ENCODE data around the gene TTLL11. TPM values are rescaled to one million over a fixed set of nuclear protein-coding genes. Genes with fewer than 3 reads are reported as not detected.

The TTLL11 gene
- polyA plus RNA-seq, 1 donor, result 5.0 TPM

- no CpG with 5 or more reads among the region's 2 CpGs for WGBS (ENCODE audit: insufficient coverage, low lambda C conversion rate)
- H3K27ac ChIP-seq (ENCODE audit: low read length), result no peak overlapping the region
- no peaks in the 10 kb centered on the region for H3K9me3 ChIP-seq (ENCODE audit: control insufficient read depth, low read depth, low read length)
- H3K4me3 ChIP-seq (ENCODE audit: low read length), result no peak overlapping the region
- H3K27me3 ChIP-seq (ENCODE audit: control insufficient read depth, insufficient read depth, low read length), result no peaks in the 10 kb centered on the region
- H3K36me3 ChIP-seq (ENCODE audit: control insufficient read depth, insufficient read depth, low read length), result no peaks in the 10 kb centered on the region
- no peaks in the 10 kb centered on the region for H3K4me1 ChIP-seq (ENCODE audit: control insufficient read depth, insufficient read depth, low read length)
- no peak for DNase-seq
Measured at GRCh38 chr9:121842612-121842978, 250.5 kb downstream of the TTLL11 start.

DNA sequence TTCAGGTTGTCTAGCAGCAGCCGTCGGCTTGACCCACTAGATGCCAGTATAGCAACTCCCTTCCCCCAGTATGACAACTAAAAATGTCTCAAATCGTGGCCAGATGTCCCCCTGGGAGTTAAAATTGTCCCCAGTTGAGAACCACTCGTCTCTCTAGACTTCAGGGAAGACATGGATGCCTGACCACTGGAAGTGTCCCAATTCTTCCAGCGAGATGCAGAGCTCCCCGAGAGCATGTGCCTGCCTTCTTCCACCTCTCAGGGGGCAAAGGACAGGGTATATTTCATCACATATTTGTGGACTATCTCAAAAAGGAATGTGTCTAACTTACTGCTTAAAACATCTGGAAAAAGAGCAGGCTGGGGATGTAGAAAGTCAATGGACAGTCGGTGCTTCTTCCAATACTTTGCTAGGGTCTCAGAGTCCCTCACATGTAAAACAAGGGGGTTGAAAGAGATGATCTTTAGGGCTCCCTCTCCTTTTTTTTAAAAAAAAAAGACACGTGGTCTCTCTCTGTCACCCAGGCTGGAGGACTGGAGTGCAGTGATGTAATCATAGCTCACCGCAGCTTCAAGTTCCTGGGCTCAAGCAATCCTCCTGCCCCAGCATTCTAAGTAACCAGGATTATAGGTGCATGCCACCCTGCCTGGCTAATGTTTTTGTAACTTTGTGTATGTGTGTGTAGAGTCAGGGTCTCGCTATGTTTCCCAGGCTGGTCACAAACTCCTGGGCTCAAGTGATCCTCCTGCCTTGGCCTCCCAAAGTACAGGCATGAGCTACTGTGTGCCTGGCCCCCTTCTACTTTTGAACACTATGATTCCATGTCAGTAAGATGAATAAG lies 251.1 kb downstream of the TTLL11 start:
- H3K4me1 ChIP-seq (ENCODE audit: control insufficient read depth, insufficient read depth, low read length), result no peaks in the 10 kb centered on the region
- no peak overlapping the region for H3K27ac ChIP-seq (ENCODE audit: low read length)
- no CpG with 5 or more reads among the region's 10 CpGs for WGBS (ENCODE audit: insufficient coverage, low lambda C conversion rate)
- no peaks in the 10 kb centered on the region for H3K27me3 ChIP-seq (ENCODE audit: control insufficient read depth, insufficient read depth, low read length)
- H3K9me3 ChIP-seq (ENCODE audit: control insufficient read depth, low read depth, low read length), result no peaks in the 10 kb centered on the region
- no peak for DNase-seq
- no peaks in the 10 kb centered on the region for H3K36me3 ChIP-seq (ENCODE audit: control insufficient read depth, insufficient read depth, low read length)
- H3K4me3 ChIP-seq (ENCODE audit: low read length), result no peak overlapping the region

DNA sequence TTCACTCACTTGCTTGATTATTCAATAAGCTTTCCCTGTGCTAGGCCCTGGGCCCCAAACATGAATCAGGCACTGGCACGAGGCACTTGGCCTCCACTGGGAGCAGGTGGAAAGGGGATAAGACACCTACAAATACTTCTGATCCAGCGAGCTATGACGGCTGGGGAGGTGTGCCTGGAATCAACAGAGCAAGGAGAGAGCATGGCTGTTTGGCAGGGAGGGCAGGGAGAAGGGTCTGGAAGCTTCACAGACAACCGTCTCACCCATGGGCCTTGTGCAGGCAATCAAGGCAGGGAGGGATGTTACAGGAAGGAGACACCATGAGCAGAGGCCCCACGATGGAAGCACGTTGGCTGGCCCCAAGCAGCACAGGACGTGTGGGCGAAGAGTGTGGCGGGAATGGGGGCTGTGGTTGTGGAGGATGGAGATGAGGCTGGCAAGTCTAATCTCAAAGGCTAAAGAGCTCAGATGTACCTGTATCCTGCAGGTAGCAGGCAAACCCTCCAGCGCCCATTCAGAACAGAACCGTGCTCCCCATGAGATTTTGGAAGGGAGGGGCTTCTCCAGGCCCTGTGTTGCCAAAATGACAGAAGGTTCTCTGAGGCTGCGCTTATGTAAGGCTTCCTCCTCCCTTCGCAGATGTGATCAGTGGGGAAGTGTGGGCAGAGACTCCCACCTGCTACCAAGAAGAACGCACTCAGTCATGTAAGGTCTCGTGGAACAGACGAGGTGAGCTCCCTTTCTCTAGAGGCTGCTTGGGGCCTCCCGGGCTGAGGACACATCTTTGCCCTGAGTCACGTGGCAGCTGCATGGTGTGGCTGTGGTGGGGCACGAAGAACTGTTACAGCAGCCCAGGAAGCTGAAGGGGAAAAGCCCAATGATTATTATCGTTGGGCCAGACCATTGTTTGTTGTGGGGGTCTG lies 252.0 kb downstream of the TTLL11 start:
- H3K36me3 ChIP-seq (ENCODE audit: control insufficient read depth, insufficient read depth, low read length), result no peaks in the 10 kb centered on the region
- H3K4me3 ChIP-seq (ENCODE audit: low read length), result no peak overlapping the region
- H3K9me3 ChIP-seq (ENCODE audit: control insufficient read depth, low read depth, low read length), result no peaks in the 10 kb centered on the region
- H3K27ac ChIP-seq (ENCODE audit: low read length), result no peak overlapping the region
- DNase-seq, result no peak
- H3K27me3 ChIP-seq (ENCODE audit: control insufficient read depth, insufficient read depth, low read length), result no peaks in the 10 kb centered on the region
- H3K4me1 ChIP-seq (ENCODE audit: control insufficient read depth, insufficient read depth, low read length), result no peaks in the 10 kb centered on the region
- WGBS (ENCODE audit: insufficient coverage, low lambda C conversion rate), result 100% methylated on average over 1 of the region's 20 CpGs

GRCh38 chr9:121839726-121840500 lies 253.2 kb downstream of the TTLL11 start:
- Histone ChIP-seq H3K4me1 (ENCODE audit: control insufficient read depth, insufficient read depth, low read length) (no peaks in the 10 kb centered on the region), H3K9me3 (ENCODE audit: control insufficient read depth, low read depth, low read length) (no peaks in the 10 kb centered on the region), H3K27ac (ENCODE audit: low read length) (no peak overlapping the region), H3K4me3 (ENCODE audit: low read length) (no peak overlapping the region), H3K36me3 (ENCODE audit: control insufficient read depth, insufficient read depth, low read length) (no peaks in the 10 kb centered on the region), H3K27me3 (ENCODE audit: control insufficient read depth, insufficient read depth, low read length) (no peaks in the 10 kb centered on the region)
- no peak for DNase-seq
- WGBS (ENCODE audit: insufficient coverage, low lambda C conversion rate), result no CpG with 5 or more reads among the region's 16 CpGs

DNA sequence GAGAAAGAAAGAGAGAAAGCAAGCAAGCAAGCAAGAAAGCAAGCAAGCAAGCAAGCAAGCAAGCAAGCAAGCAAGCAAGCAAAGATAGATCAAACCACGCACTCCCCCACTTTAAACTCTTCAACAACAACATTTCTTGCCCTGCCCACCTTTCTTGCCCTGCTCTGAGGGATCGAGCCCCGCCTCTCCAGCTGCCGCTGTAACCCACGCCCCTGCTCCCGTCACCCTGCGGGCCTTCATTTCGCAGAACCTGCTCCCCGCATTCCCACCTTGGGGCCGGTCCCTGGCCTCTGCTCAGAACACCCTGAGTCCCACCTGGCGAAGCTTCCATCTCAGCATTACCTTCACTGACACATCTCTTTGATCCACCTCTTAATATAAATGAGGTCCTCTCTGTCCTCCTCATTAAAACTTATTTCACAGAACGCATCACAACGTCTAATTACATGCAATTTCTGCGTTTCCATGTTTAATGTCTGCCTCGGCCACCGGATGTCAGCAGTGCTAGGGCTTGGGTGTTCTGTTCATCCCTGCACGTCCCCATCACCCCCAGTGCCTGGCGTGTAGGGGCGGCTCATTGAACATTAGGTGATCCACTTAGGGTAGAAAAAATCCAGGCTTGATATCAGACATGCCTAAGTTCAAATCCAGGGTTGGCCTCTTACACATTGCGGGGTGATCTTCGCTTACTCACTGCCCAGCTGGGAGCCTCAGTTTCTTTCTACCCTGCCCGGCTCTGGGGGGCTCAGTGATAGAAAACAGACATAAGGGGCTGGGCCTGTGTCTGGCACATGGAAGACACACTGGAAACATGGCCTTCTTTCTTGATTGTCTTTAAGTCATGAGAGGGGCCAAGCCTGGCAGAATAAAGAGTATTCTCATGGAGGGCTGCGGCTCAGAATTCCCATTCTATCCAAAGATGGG lies 254.1 kb downstream of the TTLL11 start:
- no peaks in the 10 kb centered on the region for H3K9me3 ChIP-seq (ENCODE audit: control insufficient read depth, low read depth, low read length)
- H3K4me3 ChIP-seq (ENCODE audit: low read length), result no peak overlapping the region
- no peak for DNase-seq
- no peaks in the 10 kb centered on the region for H3K4me1 ChIP-seq (ENCODE audit: control insufficient read depth, insufficient read depth, low read length)
- H3K27me3 ChIP-seq (ENCODE audit: control insufficient read depth, insufficient read depth, low read length), result no peaks in the 10 kb centered on the region
- WGBS (ENCODE audit: insufficient coverage, low lambda C conversion rate), result 67% methylated on average over 7 of the region's 23 CpGs
- H3K27ac ChIP-seq (ENCODE audit: low read length), result no peak overlapping the region
- no peaks in the 10 kb centered on the region for H3K36me3 ChIP-seq (ENCODE audit: control insufficient read depth, insufficient read depth, low read length)

DNA sequence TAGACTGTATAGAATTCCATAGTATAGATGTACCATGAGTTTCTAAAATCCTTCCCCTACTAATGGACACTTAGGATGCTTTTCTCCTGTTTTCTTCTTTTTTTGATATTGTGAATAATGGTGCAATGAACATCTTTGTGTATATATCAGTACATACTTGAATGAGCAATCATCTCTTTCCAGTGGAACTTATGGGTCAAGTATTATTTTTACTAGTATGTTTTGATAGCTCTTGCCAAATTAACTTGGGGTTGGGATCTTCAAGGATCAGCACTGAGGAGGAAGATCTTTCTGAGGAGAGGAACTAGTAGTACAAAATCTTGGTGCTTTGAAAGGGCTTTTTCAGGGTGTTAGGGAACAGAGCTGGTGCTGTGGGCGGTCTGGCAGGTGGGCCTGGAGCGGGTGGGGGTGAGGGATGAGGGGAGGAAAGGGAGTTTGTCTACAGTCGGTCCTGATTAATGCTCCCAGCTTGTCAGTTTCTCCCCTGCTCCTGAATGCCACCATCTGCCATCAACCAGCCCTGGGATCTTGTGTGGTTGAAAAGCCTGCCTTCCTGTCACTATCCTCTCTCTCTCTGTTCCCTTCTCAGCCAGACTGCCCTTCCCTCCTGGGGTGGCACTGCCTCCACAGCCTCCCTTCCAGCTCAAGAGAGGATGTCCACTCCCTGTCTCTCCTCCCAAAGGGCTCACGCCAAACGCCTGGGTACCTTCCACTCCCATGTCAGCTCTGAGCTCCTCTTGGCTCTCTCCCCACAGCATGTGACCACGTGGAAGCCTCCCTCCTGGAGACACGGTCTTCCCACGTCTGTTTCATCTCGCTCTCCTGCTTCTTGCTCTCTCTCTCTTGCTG lies 255.8 kb downstream of the TTLL11 start:
- Histone ChIP-seq H3K4me3 (ENCODE audit: low read length) (no peak overlapping the region), H3K4me1 (ENCODE audit: control insufficient read depth, insufficient read depth, low read length) (no peaks in the 10 kb centered on the region), H3K36me3 (ENCODE audit: control insufficient read depth, insufficient read depth, low read length) (no peaks in the 10 kb centered on the region), H3K27ac (ENCODE audit: low read length) (no peak overlapping the region), H3K27me3 (ENCODE audit: control insufficient read depth, insufficient read depth, low read length) (no peaks in the 10 kb centered on the region), H3K9me3 (ENCODE audit: control insufficient read depth, low read depth, low read length) (no peaks in the 10 kb centered on the region)
- 52% methylated on average over 2 of the region's 9 CpGs for WGBS (ENCODE audit: insufficient coverage, low lambda C conversion rate)
- DNase-seq, result no peak

- H3K4me3 ChIP-seq (ENCODE audit: low read length), result no peak overlapping the region
- no peak overlapping the region for H3K27ac ChIP-seq (ENCODE audit: low read length)
- no peak for DNase-seq
- H3K36me3 ChIP-seq (ENCODE audit: control insufficient read depth, insufficient read depth, low read length), result no peaks in the 10 kb centered on the region
- no peaks in the 10 kb centered on the region for H3K4me1 ChIP-seq (ENCODE audit: control insufficient read depth, insufficient read depth, low read length)
- no CpG with 5 or more reads among the region's 3 CpGs for WGBS (ENCODE audit: insufficient coverage, low lambda C conversion rate)
- H3K27me3 ChIP-seq (ENCODE audit: control insufficient read depth, insufficient read depth, low read length), result no peaks in the 10 kb centered on the region
- H3K9me3 ChIP-seq (ENCODE audit: control insufficient read depth, low read depth, low read length), result no peaks in the 10 kb centered on the region
Measured at GRCh38 chr9:121836366-121836885, 256.7 kb downstream of the TTLL11 start.

DNA sequence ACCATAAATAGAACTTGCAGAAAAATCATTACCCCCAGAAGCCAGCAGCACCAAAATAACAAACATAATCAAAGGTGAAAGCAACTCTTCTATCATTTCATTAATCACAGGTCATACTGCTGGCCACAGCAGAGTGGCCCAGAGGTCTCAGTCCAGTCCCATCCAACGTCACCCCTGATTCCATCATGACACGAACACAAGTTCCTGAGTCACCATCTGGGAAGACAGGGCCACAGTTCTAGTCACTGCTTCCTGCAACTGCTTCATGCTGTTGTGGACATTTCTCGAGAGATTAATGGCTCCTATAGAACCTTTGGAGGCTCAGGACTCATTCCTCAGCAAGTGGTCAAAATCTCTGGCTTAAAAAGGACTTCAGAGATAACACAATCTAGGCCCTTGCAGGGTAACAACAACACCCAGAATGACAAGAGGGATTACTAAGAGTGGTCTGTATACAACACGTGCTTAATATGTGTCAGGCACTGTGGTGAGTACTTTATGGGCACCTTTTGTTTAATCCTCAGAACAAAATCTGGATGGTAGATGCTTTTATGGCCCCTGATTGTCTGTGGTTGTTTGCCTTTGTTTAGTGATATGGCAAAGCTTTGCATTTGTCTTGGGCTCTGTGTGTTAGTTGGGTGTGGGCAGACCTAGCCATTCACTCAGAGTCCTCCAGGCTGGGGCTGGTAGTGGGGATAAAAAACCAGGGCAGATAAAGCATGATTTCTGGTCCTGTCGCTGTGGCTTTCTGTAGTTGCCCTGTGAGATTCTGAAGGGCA lies 257.3 kb downstream of the TTLL11 start:
- Histone ChIP-seq H3K36me3 (ENCODE audit: control insufficient read depth, insufficient read depth, low read length) (no peaks in the 10 kb centered on the region), H3K9me3 (ENCODE audit: control insufficient read depth, low read depth, low read length) (no peaks in the 10 kb centered on the region), H3K27ac (ENCODE audit: low read length) (no peak overlapping the region), H3K4me1 (ENCODE audit: control insufficient read depth, insufficient read depth, low read length) (no peaks in the 10 kb centered on the region), H3K27me3 (ENCODE audit: control insufficient read depth, insufficient read depth, low read length) (no peaks in the 10 kb centered on the region), H3K4me3 (ENCODE audit: low read length) (no peak overlapping the region)
- no peak for DNase-seq
- no CpG with 5 or more reads among the region's 5 CpGs for whole genome bisulfite sequencing (ENCODE audit: insufficient coverage, low lambda C conversion rate)

Data from large intestine (tissue), 3 donors.